Measurements from ENCODE around the gene ACACA.

ACACA gene

DNA sequence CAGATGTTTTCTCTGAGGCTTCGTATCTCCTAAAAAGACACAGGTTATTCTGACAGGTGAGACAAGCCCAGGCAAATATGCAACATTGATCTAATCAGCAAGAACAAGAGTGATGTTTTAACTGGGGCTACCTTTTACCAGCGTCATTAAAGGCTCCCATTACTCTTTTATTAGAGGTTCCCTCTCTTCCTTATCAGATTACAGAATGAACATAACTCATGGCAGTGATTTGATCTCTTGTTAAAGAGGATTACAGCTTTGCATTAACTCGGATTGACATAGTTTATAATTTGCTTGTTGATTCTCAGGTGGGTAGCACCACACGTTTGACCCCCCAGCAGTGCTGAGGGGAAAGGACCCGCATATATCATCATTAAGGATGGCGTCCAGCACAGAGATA lies 367.4 kb downstream of the ACACA start:
- TF ChIP-seq SPI1 (IDR thresholded peaks at IDR 0.05; ENCODE audit: low read depth, low read length) (no peak), POLR2A (IDR thresholded peaks at IDR 0.05; ENCODE audit: low read depth, low read length) (no peak), POU2F2 (IDR thresholded peaks at IDR 0.05; ENCODE audit: low read depth, low read length) (no peak), TAF1 (IDR thresholded peaks at IDR 0.05; ENCODE audit: low read depth, low read length) (no peak), POLR2AphosphoS5 (IDR thresholded peaks at IDR 0.05; ENCODE audit: low read depth, low read length) (no peak)
- no peak for FAIRE-seq
- no peak for DNase-seq (ENCODE audit: insufficient read length, low spot score)

DNA sequence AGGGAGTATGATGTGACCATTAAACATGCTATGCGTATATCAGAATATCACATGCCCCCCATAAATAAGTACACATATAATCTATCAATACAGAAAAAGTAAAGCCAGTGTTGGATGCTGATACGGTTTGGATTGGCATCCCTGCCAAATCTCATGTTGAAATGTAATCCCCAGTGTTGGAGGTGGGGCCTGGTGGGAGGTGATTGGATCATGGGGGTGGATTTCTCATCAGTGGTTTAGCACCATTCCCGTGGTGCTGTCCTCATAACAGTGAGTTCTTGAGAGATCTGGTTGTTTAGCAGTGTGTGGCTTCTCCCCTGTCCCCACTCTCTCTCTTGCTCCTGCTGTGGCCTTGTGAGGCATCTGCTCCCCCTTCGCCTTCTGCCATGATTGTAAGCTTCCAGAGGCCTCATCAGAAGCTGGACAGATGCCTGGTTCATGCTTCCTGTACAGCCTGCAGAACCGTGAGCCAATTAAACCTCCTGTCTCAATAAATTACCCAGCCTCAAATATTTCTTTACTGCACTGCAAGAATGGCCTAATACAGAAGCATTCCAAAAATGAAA lies 369.0 kb downstream of the ACACA start:
- FAIRE-seq (no peak), DNase-seq (ENCODE audit: insufficient read length, low spot score) (no peak)
- TF ChIP-seq POLR2AphosphoS5 (IDR thresholded peaks at IDR 0.05; ENCODE audit: low read depth, low read length): no peak
- no peak for TF ChIP-seq TAF1 (IDR thresholded peaks at IDR 0.05; ENCODE audit: low read depth, low read length)
- no peak for TF ChIP-seq PAX5 (IDR thresholded peaks at IDR 0.05; ENCODE audit: insufficient read depth, low read length, severe bottlenecking)
- no peak for TF ChIP-seq SPI1 (IDR thresholded peaks at IDR 0.05; ENCODE audit: low read depth, low read length)
- TF ChIP-seq POLR2A (IDR thresholded peaks at IDR 0.05; ENCODE audit: low read depth, low read length): no peak
- TF ChIP-seq POU2F2 (IDR thresholded peaks at IDR 0.05; ENCODE audit: low read depth, low read length): no peak

All from GM12891 (cell line).